HG03439 (cell line): ENCODE results near the gene KRT36.

Experiments
- ATAC-seq: cut with Tn5 transposase; IDR thresholded peaks from one replicate; pipeline ENCODE4 v1.9.1; 2021; ENCODE audit warnings: mild to moderate bottlenecking, moderate library complexity; ENCODE audit not compliant: unreplicated experiment

The KRT36 gene

GRCh38 chr17:41504246-41504977 lies 14.7 kb upstream of the KRT36 start:
- ATAC-seq: no peak

GRCh38 chr17:41503202-41503601 lies 13.5 kb upstream of the KRT36 start:
- ATAC-seq: no peak

GRCh38 chr17:41500131-41500911 lies 10.6 kb upstream of the KRT36 start:
- ATAC-seq: no peak

GRCh38 chr17:41499714-41500113 lies 10.0 kb upstream of the KRT36 start:
- ATAC-seq: no peak

GRCh38 chr17:41498276-41498675 lies 8.6 kb upstream of the KRT36 start:
- no peak for ATAC-seq

- no peak for ATAC-seq
Measured at GRCh38 chr17:41496803-41497484, 7.2 kb upstream of the KRT36 start.

- no peak for ATAC-seq
Measured at GRCh38 chr17:41494524-41494923, 4.8 kb upstream of the KRT36 start.

- no peak for ATAC-seq
Measured at GRCh38 chr17:41492771-41493170, 3.1 kb upstream of the KRT36 start.

GRCh38 chr17:41492351-41492750 lies 2.6 kb upstream of the KRT36 start:
- ATAC-seq: no peak

GRCh38 chr17:41491476-41491875 lies 1.8 kb upstream of the KRT36 start:
- ATAC-seq: no peak

- ATAC-seq: no peak
Measured at GRCh38 chr17:41490000-41490990, 585 bp upstream of the KRT36 start.

- ATAC-seq: no peak
Measured at GRCh38 chr17:41486809-41487530, 2.7 kb downstream of the KRT36 start.

- ATAC-seq: no peak
Measured at GRCh38 chr17:41486316-41486715, 3.4 kb downstream of the KRT36 start.

- no peak for ATAC-seq
Measured at GRCh38 chr17:41484920-41485904, 4.5 kb downstream of the KRT36 start.

GRCh38 chr17:41483991-41484826 lies 5.5 kb downstream of the KRT36 start:
- ATAC-seq: no peak

GRCh38 chr17:41483531-41483930 lies 6.2 kb downstream of the KRT36 start:
- ATAC-seq: no peak

GRCh38 chr17:41481036-41481435 lies 8.7 kb downstream of the KRT36 start, which contains the start of gene KRT35:
Gene KRT35 (minus strand): TSS chr17:41481151. CDS start chr17:41481097, 54 bp downstream.
- ATAC-seq: no peak

- ATAC-seq: no peak
Measured at GRCh38 chr17:41480581-41480980, 9.1 kb downstream of the KRT36 start.
